GM06990 (cell line): Measurements from ENCODE around the gene SBNO2.

ENCODE experiments used
- DNase-seq: peaks from one replicate; pipeline ENCODE4 v3.0.0-alpha.2; 2011; ENCODE audit not compliant: insufficient read length; ENCODE audit errors: extremely low read depth
- H3K27me3 ChIP-seq: replicated peaks from 2 replicates; pipeline ENCODE4 v1.6.0; 2011; ENCODE audit warnings: low read length; ENCODE audit not compliant: control insufficient read depth, insufficient read depth
- H3K36me3 ChIP-seq: 2 replicates; pipeline ENCODE4 v1.5.1; 2011; ENCODE audit warnings: low read length; ENCODE audit not compliant: control insufficient read depth, insufficient read depth
- H3K4me3 ChIP-seq: replicated peaks from 2 replicates; pipeline ENCODE4 v1.5.1; 2011; ENCODE audit warnings: low read depth, mild to moderate bottlenecking, control low read depth, low read length
- CTCF ChIP-seq: IDR thresholded peaks from 2 replicates; pipeline ENCODE4 v1.5.1; 2011; ENCODE audit warnings: low read length, control low read depth, mild to moderate bottlenecking, inconsistent platforms; ENCODE audit not compliant: insufficient read depth, poor library complexity, severe bottlenecking

The SBNO2 gene

DNA sequence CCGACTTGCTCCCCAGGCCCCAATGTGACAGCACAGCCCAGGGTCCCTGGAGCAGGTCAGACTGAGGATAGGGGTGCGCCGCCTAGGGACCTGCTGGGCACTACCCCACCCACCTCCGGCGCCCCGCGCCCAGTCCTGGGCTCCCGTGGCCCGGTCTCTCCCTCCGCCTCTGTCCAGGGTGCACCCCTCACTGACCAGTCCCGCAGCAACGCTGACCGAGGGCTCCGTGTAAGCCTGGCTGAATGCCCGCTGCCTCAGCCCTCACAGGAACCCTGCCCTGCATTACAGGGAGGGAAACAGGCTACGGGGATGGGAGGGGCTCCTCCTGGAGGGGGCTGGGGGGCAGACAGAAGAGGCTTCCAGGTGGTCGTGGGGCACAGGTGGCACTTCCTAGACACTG is 38.6 kb downstream of the SBNO2 start:
- no peak for DNase-seq
- Histone ChIP-seq H3K4me3 (no peak overlapping the region), H3K27me3 (no peaks in the 10 kb centered on the region), H3K36me3 (peaks cover 2% of the 10 kb centered on the region)
- no peak for TF ChIP-seq CTCF

DNA sequence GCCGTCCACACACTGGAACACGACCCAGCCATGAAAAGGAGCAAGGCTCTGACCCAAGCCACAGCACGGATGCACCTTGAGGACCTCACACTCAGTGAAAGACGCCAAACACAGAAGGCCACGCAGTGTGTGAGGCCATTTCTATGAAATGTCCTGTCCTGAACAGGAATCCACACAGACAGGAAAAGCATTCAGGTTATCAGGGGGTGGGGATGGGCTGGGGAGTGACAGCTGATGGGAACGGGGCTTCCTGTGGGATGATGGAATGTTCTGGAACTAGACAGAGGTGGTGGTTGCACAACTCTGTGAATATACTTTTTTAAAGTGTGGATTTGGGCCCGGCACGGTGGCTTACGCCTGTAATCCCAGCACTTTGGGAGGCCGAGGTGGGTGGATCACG is 39.6 kb downstream of the SBNO2 start:
- DNase-seq, result no peak
- no peak for TF ChIP-seq CTCF
- Histone ChIP-seq H3K27me3 (no peaks in the 10 kb centered on the region), H3K36me3 (peaks cover 2% of the 10 kb centered on the region), H3K4me3 (no peak overlapping the region)

- peak overlapping the region; percentile 61 for H3K4me3 ChIP-seq
- peak; percentile 83 for DNase-seq
- H3K36me3 ChIP-seq, result peaks cover 2% of the 10 kb centered on the region
- TF ChIP-seq CTCF, result no peak
- no peaks in the 10 kb centered on the region for H3K27me3 ChIP-seq
Measured at GRCh38 chr19:1133471-1133929, 40.6 kb downstream of the SBNO2 start.

GRCh38 chr19:1132552-1133383 is 41.3 kb downstream of the SBNO2 start:
- Histone ChIP-seq H3K27me3 (no peaks in the 10 kb centered on the region), H3K36me3 (peaks cover 3% of the 10 kb centered on the region), H3K4me3 (peak overlapping the region; percentile 61)
- no peak for TF ChIP-seq CTCF
- peak; percentile 68 for DNase-seq

DNA sequence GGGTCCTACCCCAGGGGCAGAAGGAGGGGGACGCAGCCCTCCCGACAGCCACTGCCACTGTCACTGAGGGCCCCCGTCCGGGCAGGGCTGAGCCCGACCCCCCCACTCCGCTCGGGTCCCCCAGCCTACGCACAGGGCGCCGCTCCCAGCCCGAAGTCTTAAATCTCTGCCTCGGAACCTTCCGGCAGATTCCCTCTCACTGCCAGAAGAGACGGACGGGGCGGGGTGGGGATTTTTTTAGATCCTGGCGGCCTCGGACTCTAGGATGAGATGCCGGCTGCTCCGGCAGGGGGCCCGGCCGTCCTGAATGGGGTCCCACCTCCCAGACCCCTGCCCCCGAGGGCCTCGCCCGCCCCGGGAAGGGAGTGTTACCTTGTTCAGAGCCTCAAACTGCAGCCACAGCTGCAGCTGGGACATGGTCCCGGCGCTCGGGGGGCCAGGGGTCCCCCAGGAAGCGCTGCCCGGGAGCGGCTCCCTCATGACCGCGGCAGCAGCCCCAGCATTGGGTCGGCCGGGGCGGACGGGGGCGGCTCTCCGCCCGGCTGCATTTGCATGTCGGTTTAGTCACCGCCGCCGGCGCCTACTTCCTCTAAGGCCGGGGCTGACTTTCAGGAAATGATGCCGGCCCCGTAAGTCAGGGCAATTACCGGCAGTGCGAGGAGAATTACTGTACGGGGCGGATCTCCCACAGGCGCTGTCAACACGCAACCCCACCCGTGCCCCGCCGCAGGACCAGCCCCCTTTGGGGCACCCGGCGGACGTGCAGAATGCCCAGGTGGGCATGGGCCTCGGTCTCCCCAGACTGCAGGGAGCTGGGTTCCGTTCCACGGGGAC is 42.1 kb downstream of the SBNO2 start:
- Histone ChIP-seq H3K27me3 (no peaks in the 10 kb centered on the region), H3K36me3 (peaks cover 8% of the 10 kb centered on the region), H3K4me3 (peak overlapping the region; percentile 61)
- TF ChIP-seq CTCF, result no peak
- DNase-seq, result peak; percentile 88
